ENCODE results near the gene MPP2. TPM values are rescaled to one million over a fixed set of nuclear protein-coding genes. Genes with fewer than 3 reads are reported as not detected.

Gene MPP2
- total RNA-seq, 4 donors from 2014 or later = 0.18 to 3.6 (median 0.54) TPM

DNA sequence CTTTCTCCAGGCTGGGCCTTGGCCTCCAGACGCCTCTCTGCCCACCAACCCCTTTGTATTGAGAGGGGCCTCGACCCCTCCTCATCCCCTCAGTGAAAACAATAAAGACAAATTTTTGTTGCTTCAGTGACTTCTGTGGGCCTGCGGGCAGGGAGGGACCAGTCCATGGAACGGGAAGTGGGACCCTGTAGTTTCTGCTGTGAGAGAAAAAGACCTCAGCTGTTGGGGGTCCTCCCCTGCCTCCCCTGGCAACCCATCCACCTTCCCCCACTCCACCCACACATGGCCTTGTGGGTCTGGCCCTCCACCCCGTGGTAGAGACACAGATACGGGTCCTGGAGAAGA, 31.5 kb upstream of the MPP2 start:
- H3K36me3 ChIP-seq = no peaks in the 10 kb centered on the region
- no peak for DNase-seq
- no peaks in the 10 kb centered on the region for H3K9me3 ChIP-seq
- WGBS, 2 donors = 20 to 51% methylated on average over 1 to 3 of the region's 6 CpGs
- no peak for TF ChIP-seq POLR2A (IDR thresholded peaks at IDR 0.05)
- TF ChIP-seq, protein P1, sequence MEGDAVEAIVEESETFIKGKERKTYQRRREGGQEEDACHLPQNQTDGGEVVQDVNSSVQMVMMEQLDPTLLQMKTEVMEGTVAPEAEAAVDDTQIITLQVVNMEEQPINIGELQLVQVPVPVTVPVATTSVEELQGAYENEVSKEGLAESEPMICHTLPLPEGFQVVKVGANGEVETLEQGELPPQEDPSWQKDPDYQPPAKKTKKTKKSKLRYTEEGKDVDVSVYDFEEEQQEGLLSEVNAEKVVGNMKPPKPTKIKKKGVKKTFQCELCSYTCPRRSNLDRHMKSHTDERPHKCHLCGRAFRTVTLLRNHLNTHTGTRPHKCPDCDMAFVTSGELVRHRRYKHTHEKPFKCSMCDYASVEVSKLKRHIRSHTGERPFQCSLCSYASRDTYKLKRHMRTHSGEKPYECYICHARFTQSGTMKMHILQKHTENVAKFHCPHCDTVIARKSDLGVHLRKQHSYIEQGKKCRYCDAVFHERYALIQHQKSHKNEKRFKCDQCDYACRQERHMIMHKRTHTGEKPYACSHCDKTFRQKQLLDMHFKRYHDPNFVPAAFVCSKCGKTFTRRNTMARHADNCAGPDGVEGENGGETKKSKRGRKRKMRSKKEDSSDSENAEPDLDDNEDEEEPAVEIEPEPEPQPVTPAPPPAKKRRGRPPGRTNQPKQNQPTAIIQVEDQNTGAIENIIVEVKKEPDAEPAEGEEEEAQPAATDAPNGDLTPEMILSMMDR (IDR thresholded peaks at IDR 0.05) = no peak
- H3K4me1 ChIP-seq = peaks cover 6 to 13% (median 8%) of the 10 kb centered on the region in 3 donors
- no peak overlapping the region for H3K4me3 ChIP-seq
- intact Hi-C loops (cut with DNase I) = no loop called here
- H3K27me3 ChIP-seq = peaks cover 0 to 48% (median 4%) of the 10 kb centered on the region in 4 donors
- no peak overlapping the region for H3K27ac ChIP-seq

DNA sequence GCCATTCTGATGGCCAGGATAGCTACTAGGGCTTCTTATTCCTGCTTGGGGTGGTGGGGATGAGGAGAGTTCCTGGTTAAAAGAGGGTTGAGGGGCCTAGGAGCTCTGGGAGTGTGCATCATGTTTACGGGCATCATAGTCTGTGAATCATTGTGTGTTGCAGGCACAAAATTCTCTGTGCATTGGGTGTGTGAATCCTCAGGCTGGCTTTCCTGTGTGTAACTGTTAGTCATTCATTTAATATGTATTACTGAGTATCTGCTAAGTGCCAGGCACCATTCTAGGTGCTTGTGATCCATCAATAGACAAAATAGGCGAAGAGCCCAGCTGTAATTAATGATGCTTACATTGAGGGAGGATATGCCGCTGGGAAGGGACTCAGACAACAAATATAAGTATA, 29.1 kb upstream of the MPP2 start:
- Histone ChIP-seq H3K27ac (no peak overlapping the region), H3K9me3 (no peaks in the 10 kb centered on the region), H3K4me1 (peaks cover 6 to 10% (median 8%) of the 10 kb centered on the region in 3 donors), H3K27me3 (peaks cover 0 to 57% (median 4%) of the 10 kb centered on the region in 4 donors), H3K36me3 (no peaks in the 10 kb centered on the region), H3K4me3 (no peak overlapping the region)
- TF ChIP-seq, protein P1 (IDR thresholded peaks at IDR 0.05) = no peak
- no peak for TF ChIP-seq POLR2A (IDR thresholded peaks at IDR 0.05)
- WGBS, 2 donors = 74 to 82% methylated on average over 3 of the region's 3 CpGs
- no peak for DNase-seq
- intact Hi-C loops (cut with DNase I) = no loop called here

DNA sequence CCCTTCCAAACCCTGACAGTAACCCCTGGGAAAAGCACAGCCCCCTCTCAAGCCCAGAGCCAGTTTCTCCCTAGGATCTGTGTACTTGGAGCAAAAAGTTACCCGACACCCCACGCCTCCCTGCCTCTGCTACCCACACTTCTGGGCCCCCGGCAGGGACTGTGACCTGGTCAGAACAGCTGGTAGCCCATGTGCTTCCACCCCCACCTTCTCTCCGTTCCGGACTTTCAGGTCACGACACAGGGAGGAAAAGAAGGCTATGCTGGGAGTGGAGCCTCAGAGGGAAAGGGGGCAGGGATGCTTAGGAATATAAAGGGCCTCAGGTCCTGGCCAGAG, 28.6 kb upstream of the MPP2 start:
- TF ChIP-seq POLR2A (IDR thresholded peaks at IDR 0.05) = no peak
- WGBS, 2 donors = 88 to 94% methylated on average over 2 to 5 of the region's 6 CpGs
- no peaks in the 10 kb centered on the region for H3K9me3 ChIP-seq
- intact Hi-C loops (cut with DNase I) = no loop called here
- H3K4me3 ChIP-seq = no peak overlapping the region
- DNase-seq = no peak
- H3K27ac ChIP-seq = no peak overlapping the region
- peaks cover 0 to 57% (median 4%) of the 10 kb centered on the region in 4 donors for H3K27me3 ChIP-seq
- H3K36me3 ChIP-seq = no peaks in the 10 kb centered on the region
- peaks cover 6 to 10% (median 8%) of the 10 kb centered on the region in 3 donors for H3K4me1 ChIP-seq

DNA sequence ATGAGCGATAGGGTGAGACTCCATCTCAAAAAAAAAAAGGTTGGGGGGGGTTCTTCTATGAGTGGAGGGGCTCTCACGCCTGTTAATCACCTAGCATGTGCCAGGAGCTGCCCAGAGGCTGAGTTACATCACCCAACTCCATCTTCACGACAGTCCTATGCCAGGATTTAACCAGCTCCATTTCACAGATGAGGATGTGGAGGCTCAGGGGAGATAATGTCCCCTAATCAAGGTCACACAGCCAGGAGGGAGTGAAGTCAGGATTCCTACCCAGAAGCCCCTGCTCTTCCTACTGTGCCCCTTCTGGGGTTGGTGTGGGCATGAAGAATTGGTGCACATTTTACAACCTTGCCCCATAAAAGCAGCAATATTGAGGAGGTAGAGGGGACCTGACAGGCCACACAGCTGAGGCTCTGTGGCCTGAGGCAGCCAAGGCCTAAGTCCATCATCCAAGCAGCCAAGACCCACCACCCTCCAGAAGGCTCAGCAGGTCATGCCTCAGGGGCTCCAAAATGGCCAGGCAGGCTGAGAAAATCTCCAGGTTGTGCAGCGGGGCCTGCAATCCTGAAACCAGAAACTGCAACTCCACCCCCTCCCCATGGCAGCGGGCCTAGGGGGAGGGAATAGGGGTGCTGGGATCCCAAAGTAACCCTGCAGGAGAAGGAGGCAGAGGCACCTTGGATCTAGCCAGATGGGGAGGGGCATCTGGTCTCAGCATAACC, 28.0 kb upstream of the MPP2 start:
- WGBS, 2 donors = 69 to 81% methylated on average over 4 of the region's 5 CpGs
- intact Hi-C loops (cut with DNase I) = no loop called here
- no peaks in the 10 kb centered on the region for H3K9me3 ChIP-seq
- no peak for DNase-seq
- peaks cover 0 to 57% (median 4%) of the 10 kb centered on the region in 4 donors for H3K27me3 ChIP-seq
- no peak overlapping the region for H3K4me3 ChIP-seq
- TF ChIP-seq, protein P1 (IDR thresholded peaks at IDR 0.05) = no peak
- TF ChIP-seq POLR2A (IDR thresholded peaks at IDR 0.05) = no peak
- H3K36me3 ChIP-seq = no peaks in the 10 kb centered on the region
- peaks cover 6 to 10% (median 8%) of the 10 kb centered on the region in 3 donors for H3K4me1 ChIP-seq
- no peak overlapping the region for H3K27ac ChIP-seq

DNA sequence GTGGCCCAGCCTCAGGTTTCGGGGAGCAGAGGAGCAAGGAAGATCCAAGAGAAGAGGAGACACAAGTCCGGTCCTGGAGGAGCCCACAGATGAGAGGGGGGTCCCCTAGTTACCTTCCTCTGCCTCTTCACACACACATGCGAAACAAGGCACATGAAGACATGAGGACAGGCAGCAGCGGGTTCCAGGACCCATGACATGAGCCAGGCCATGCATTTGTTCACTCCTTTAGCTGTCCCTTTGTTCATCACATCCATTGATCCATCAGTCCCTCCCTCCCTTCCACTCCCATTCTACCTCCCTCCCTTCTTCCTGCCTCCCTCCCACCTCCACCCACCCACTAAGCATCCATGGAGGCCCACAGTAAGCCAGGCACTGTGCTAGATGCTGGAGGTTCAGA, 25.6 kb upstream of the MPP2 start:
- Histone ChIP-seq H3K27me3 (peaks cover 0 to 41% (median 0%) of the 10 kb centered on the region in 4 donors), H3K4me3 (no peak overlapping the region)

More for the DNA sequence above, 25.6 kb upstream of the MPP2 start:
- no peak for DNase-seq
- Histone ChIP-seq H3K36me3 (no peaks in the 10 kb centered on the region), H3K4me1 (peaks cover 2 to 4% (median 3%) of the 10 kb centered on the region in 3 donors), H3K27ac (no peak overlapping the region), H3K9me3 (no peaks in the 10 kb centered on the region)
- TF ChIP-seq, protein P1 (IDR thresholded peaks at IDR 0.05) = no peak
- TF ChIP-seq POLR2A (IDR thresholded peaks at IDR 0.05) = no peak
- intact Hi-C loops (cut with DNase I) = no loop called here
- 80 to 95% methylated on average over 4 of the region's 4 CpGs for WGBS, 2 donors
